SK-N-SH (cell line): ENCODE results near the gene STYXL1. TPM values are rescaled to one million over a fixed set of nuclear protein-coding genes. Genes with fewer than 3 reads are reported as not detected.

Source experiments
- CTCF ChIA-PET: fragments of 300-600, 350-600 bp; formaldehyde crosslinking; extraction: SDS; loops from one replicate; lab custom pipeline; 2021; lab: Yijun Ruan, JAX
- POLR2A ChIA-PET: fragments of 350-600 bp; sonication (Branson Sonifier 250); formaldehyde crosslinking; extraction: SDS; loops from one replicate; lab custom pipeline; 2020; ENCODE audit warnings: antibody characterized with exemption, inconsistent platforms; lab: Yijun Ruan, JAX
- DNase-seq: peaks from one replicate; pipeline ENCODE4 v3.0.0; 2012
- H2AFZ ChIP-seq: fragments of 200-600 bp; sonication (generic); 2 replicates; pipeline ENCODE4 v1.8.1; 2016; ENCODE audit warnings: antibody characterized with exemption, mild to moderate bottlenecking, low read depth
- H3F3A ChIP-seq: fragments of 200-600 bp; sonication (generic); replicated peaks from 2 replicates; pipeline ENCODE3; 2016; ENCODE audit warnings: antibody characterized with exemption, mild to moderate bottlenecking; ENCODE audit not compliant: insufficient read depth
- H3K27ac ChIP-seq, 2 experiments: fragments of 200-500 bp in 1 of 2; fragments of 200-600 bp in 1 of 2; sonication (Bioruptor generic) in 1 of 2; sonication (generic), shearing (Covaris generic) in 1 of 2; 2 replicates each; pipeline versions ENCODE4 v1.5.1 to v1.6.1; 2014 to 2016; ENCODE audit warnings: low read depth in 2 of 2, inconsistent platforms in 1 of 2, low read length in 1 of 2, mild to moderate bottlenecking in 1 of 2, mixed read lengths in 1 of 2
- H3K27me3 ChIP-seq: fragments of 200-600 bp; sonication (generic), shearing (Covaris generic); 2 replicates; pipeline ENCODE4 v1.6.1; 2016; ENCODE audit warnings: mixed run types; ENCODE audit not compliant: insufficient read depth
- H3K36me3 ChIP-seq, 2 experiments: fragments of 200-500 bp in 1 of 2; fragments of 200-600 bp in 1 of 2; sonication (Bioruptor generic) in 1 of 2; sonication (generic) in 1 of 2; replicated peaks in 1 of 2; 2 replicates each; pipeline versions ENCODE3 to v1.5.1; 2014 to 2016; ENCODE audit warnings: low read length in 1 of 2, mild to moderate bottlenecking in 1 of 2; ENCODE audit not compliant: insufficient read depth in 2 of 2, control insufficient read depth in 1 of 2
- H3K4me1 ChIP-seq, 2 experiments: fragments of 200-500 bp in 1 of 2; fragments of 200-600 bp in 1 of 2; sonication (Bioruptor generic) in 1 of 2; sonication (generic), shearing (Covaris generic) in 1 of 2; 2 replicates each; pipeline versions ENCODE4 v1.5.1 to v1.6.1; 2014 to 2016; ENCODE audit warnings: low read depth in 1 of 2, low read length in 1 of 2, mixed run types in 1 of 2; ENCODE audit not compliant: insufficient read depth in 2 of 2, control insufficient read depth in 1 of 2
- H3K4me2 ChIP-seq: fragments of 200-600 bp; sonication (generic), shearing (Covaris generic); 2 replicates; pipeline ENCODE4 v1.6.1; 2017; ENCODE audit warnings: mixed run types
- H3K4me3 ChIP-seq, 2 experiments: fragments of 200-500 bp in 1 of 2; fragments of 200-600 bp in 1 of 2; sonication (Bioruptor generic) in 1 of 2; sonication (generic), shearing (Covaris generic) in 1 of 2; 2 replicates each; pipeline versions ENCODE4 v1.5.1 to v1.8.1; 2014 to 2016; ENCODE audit warnings: low read depth in 2 of 2, inconsistent platforms in 1 of 2, low read length in 1 of 2, mild to moderate bottlenecking in 1 of 2, mixed read lengths in 1 of 2, moderate library complexity in 1 of 2
- H3K79me2 ChIP-seq: fragments of 200-600 bp; sonication (generic); 2 replicates; pipeline ENCODE4 v1.8.1; 2017; ENCODE audit warnings: mild to moderate bottlenecking; ENCODE audit not compliant: insufficient read depth
- H3K9ac ChIP-seq: fragments of 200-600 bp; sonication (generic); 2 replicates; pipeline ENCODE4 v1.6.1; 2017; ENCODE audit warnings: mixed run types
- H3K9me2 ChIP-seq: fragments of 200-600 bp; sonication (generic); 2 replicates; pipeline ENCODE4 v1.6.1; 2017; ENCODE audit warnings: mixed run types
- H3K9me3 ChIP-seq: fragments of 200-600 bp; sonication (generic); 2 replicates; pipeline ENCODE4 v1.6.1; 2017; ENCODE audit warnings: mixed run types, mild to moderate bottlenecking, moderate library complexity
- H4K20me1 ChIP-seq: fragments of 200-600 bp; sonication (generic); 2 replicates; pipeline ENCODE4 v1.6.1; 2017; ENCODE audit warnings: mild to moderate bottlenecking, mixed run types; ENCODE audit not compliant: insufficient read depth
- EZH2phosphoT487 ChIP-seq: fragments of 200-600 bp; sonication (generic); IDR thresholded peaks from 2 replicates; pipeline ENCODE4 v1.6.1; 2017; ENCODE audit warnings: low read depth, mixed run types, mild to moderate bottlenecking, antibody characterized with exemption, moderate library complexity, borderline replicate concordance
- FOSL2 ChIP-seq: IDR thresholded peaks from 2 replicates; pipeline ENCODE4 v1.4.0; 2012; ENCODE audit warnings: low read depth, mild to moderate bottlenecking, moderate library complexity, borderline replicate concordance
- FOXJ3 ChIP-seq: sonication (generic); formaldehyde crosslinking; IDR thresholded peaks from 2 replicates; pipeline ENCODE4 v1.5.1; 2020; ENCODE audit warnings: mild to moderate bottlenecking, missing genetic modification reagents
- GABPA ChIP-seq: IDR thresholded peaks from 2 replicates; pipeline ENCODE4 v1.4.0; 2012; ENCODE audit warnings: low read depth, mild to moderate bottlenecking
- MXI1 ChIP-seq: IDR thresholded peaks from 2 replicates; pipeline ENCODE4 v1.6.1; 2012; ENCODE audit warnings: mild to moderate bottlenecking, low read depth, low read length, improper control_type of control experiment
- POLR2AphosphoS5 ChIP-seq: IDR thresholded peaks from 2 replicates; pipeline ENCODE4 v1.6.1; 2012; ENCODE audit warnings: low read depth, low read length
- RFX5 ChIP-seq: IDR thresholded peaks from 2 replicates; pipeline ENCODE4 v1.6.1; 2012; ENCODE audit warnings: mild to moderate bottlenecking, improper control_type of control experiment, low read length
- TCF12 ChIP-seq: IDR thresholded peaks from 2 replicates; pipeline ENCODE4 v1.4.0; 2012
- TEAD4 ChIP-seq: IDR thresholded peaks from 2 replicates; pipeline ENCODE4 v1.4.0; 2012; ENCODE audit warnings: mild to moderate bottlenecking, borderline replicate concordance; ENCODE audit not compliant: insufficient read depth
- YY1 ChIP-seq: IDR thresholded peaks from 2 replicates; pipeline ENCODE4 v1.4.0; 2012; ENCODE audit warnings: low read depth, mild to moderate bottlenecking
- WGBS: methylation state at CpG from one replicate; pipeline ENCODE4 v1.1.6; 2017; ENCODE audit warnings: low lambda C conversion rate; 5-methylcytosine and 5-hydroxymethylcytosine counted together
- polyA plus RNA-seq, 3 experiments: library from polyadenylated mRNA; depleted of rRNA; stranded (reverse); fragments of >200 nt; gene quantifications; 2 replicates each; pipeline ENCODE4 v1.2.3, GENCODE V29; 2012

STYXL1 gene
- polyA plus RNA-seq, 1 of the 3 experiments (the other 2 are of a cell fraction): 86.6 TPM

DNA sequence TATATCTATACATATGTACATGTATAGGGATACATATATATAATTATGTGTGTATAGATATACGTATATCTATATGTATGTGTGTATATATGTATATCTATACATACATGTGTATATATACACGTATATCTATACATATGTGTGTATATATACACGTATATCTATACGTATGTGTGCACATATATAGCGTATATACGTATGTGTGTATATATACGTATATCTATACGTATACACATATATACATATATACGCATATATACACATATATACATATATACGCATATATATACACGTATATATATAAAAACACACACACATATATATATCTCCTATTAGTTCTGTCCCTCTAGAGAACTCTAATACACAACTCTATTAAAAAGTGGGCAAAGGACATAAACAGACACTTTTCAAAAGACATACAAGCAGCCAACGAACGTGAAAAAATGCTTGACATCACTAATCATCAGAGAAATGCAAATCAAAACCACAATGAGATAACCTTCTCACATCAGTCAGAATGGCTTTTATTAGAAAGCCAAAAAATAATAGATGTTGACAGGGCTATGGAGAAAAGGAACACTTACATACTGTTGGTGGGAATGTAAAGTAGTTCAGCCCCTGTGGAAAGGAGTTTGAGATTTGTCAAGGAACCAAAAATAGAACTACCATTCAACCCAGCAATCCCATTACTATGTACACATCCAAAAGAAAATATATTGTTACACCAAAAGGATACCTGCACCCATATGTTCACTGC is 31.4 kb downstream of the STYXL1 start:
- H3K9me3 ChIP-seq: no peaks in the 10 kb centered on the region
- TF ChIP-seq TEAD4 (no peak), TCF12 (peak; percentile 20; the same call in 1 of the 2 replicates), YY1 (no peak), GABPA (no peak)
- TF ChIP-seq, all 33 proteins: peak for 1
- ChIA-PET CTCF (interaction anchor here (1.0 to 13.3 kb wide), 2 partner anchors 144 to 149 kb away, joined by 4 to 305 read pairs; no protein-coding TSS in a partner anchor), POLR2A (no interaction called here)
- 95% methylated on average over 13 of the region's 13 CpGs for WGBS
- Histone ChIP-seq H3F3A (peaks cover 4% of the 10 kb centered on the region), H3K4me2 (no peak overlapping the region), H2AFZ (no peak overlapping the region), H3K4me3 (no peak overlapping the region), H3K9ac (no peak overlapping the region), H3K4me1 (no peaks in the 10 kb centered on the region), H3K27ac (no peak overlapping the region), H3K36me3 (peaks cover 6 to 25% of the 10 kb centered on the region in 2 experiments), H3K9me2 (no peaks in the 10 kb centered on the region), H3K79me2 (no peaks in the 10 kb centered on the region), H4K20me1 (no peaks in the 10 kb centered on the region), H3K27me3 (no peaks in the 10 kb centered on the region)
- DNase-seq: no peak

DNA sequence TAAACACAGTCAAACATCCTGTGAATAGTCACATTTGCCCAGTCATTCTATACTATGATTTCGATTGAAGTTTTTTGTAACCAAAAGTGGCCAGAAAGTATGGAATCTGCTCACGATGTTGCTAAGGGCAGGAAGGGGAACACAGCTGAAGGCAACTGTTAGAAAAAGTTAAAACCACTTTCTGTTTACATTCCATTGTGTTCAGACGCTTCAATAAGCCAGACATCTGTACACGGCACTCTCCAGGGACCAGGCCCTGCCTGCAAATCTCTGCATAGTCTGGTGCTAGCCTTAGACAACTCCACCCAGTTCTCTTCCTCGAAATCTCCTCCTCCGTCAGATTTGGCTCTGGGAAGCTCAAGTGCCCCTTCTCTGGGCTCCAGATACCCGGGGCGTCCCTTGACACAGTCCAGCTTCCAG is 36.3 kb downstream of the STYXL1 start:
- no peak overlapping the region for H3K4me2 ChIP-seq
- no peaks in the 10 kb centered on the region; a peak in 1 of 4 replicates for H3K4me1 ChIP-seq
- POLR2A ChIA-PET: no interaction called here
- no peaks in the 10 kb centered on the region for H4K20me1 ChIP-seq
- H2AFZ ChIP-seq: no peak overlapping the region
- 86% methylated on average over 8 of the region's 8 CpGs for WGBS
- no peaks in the 10 kb centered on the region for H3K9me2 ChIP-seq
- no peaks in the 10 kb centered on the region for H3F3A ChIP-seq
- H3K27me3 ChIP-seq: no peaks in the 10 kb centered on the region
- H3K79me2 ChIP-seq: 0 out of 2 replicates have a peak, but pooled peaks cover 3% of the 10 kb centered on the region
- no peak for DNase-seq
- TF ChIP-seq EZH2phosphoT487 (no peak), POLR2AphosphoS5 (no peak), GABPA (no peak), FOXJ3 (CRISPR knock-in tag) (no peak), TCF12 (no peak), FOSL2 (no peak), MXI1 (no peak), RFX5 (no peak)
- no peaks in the 10 kb centered on the region for H3K9me3 ChIP-seq
- H3K36me3 ChIP-seq: peaks cover 0 to 7% of the 10 kb centered on the region in 2 experiments
- no peak overlapping the region for H3K27ac ChIP-seq
- CTCF ChIA-PET: interaction anchor here (1.1 to 6.1 kb wide), 4 partner anchors 9 to 145 kb away, joined by 3 to 36 read pairs (median 19); partner anchors contain the start of gene TMEM120A
- H3K4me3 ChIP-seq: no peak overlapping the region
- no peak overlapping the region for H3K9ac ChIP-seq
